H1 (cell line): ENCODE data around the gene GPR21. TPM values are rescaled to one million over a fixed set of nuclear protein-coding genes. Genes with fewer than 3 reads are reported as not detected.

Experiments used
- ATF3 ChIP-seq: IDR thresholded peaks from 2 replicates; pipeline ENCODE4 v1.6.1; 2011; ENCODE audit warnings: low read depth, mild to moderate bottlenecking, low read length; ENCODE audit not compliant: insufficient read depth
- PHF8 ChIP-seq: fragments of 200-600 bp; sonication (generic); conservative IDR thresholded peaks from 2 replicates; pipeline ENCODE4 v1.7.1; 2012; ENCODE audit warnings: low read depth, mild to moderate bottlenecking, inconsistent platforms, low read length, moderate library complexity
- SAP30 ChIP-seq: fragments of 300-600 bp; sonication (generic); IDR thresholded peaks from 2 replicates; pipeline ENCODE4 v1.7.1; 2012; ENCODE audit warnings: low read length, moderate library complexity, mild to moderate bottlenecking, inconsistent platforms; ENCODE audit not compliant: insufficient read depth, insufficient replicate concordance
- SP4 ChIP-seq: IDR thresholded peaks from 2 replicates; pipeline ENCODE4 v1.6.1; 2012; ENCODE audit warnings: low read length, inconsistent platforms
- polyA plus RNA-seq, 7 experiments: library from polyadenylated mRNA; depleted of rRNA in 3 of 7; stranded (reverse) in 5 of 7; unstranded in 2 of 7; fragments of >200 nt in 5 of 7; fragments of 200-250 nt in 2 of 7; gene quantifications; 1 replicate in 5 of 7; 2 replicates in 1 of 7; 4 replicates in 1 of 7; pipeline versions ENCODE4 v1.2.1 to v1.2.3, GENCODE V29; 2011 to 2013; ENCODE audit warnings: missing spikeins in 2 of 7, mixed read lengths in 2 of 7
- total RNA-seq: library from RNA; stranded (reverse); fragmentation: NEBNext Ultra II Directional; extraction: Animal tissue kit (Norgen Biotek cat#: 25700); gene quantifications from 2 replicates; pipeline ENCODE4 v1.2.1, GENCODE V29; 2021

GPR21 gene
- total and polyA plus RNA-seq, 2 of the 8 experiments (the other 6 are each of a cell fraction or from before 2014, with no cell fraction given), result 0.58 to 0.71 TPM

- TF ChIP-seq SAP30 (no peak), PHF8 (no peak), SP4 (no peak), ATF3 (no peak)
Observed at GRCh38 chr9:123067136-123067535, 33.7 kb downstream of the GPR21 start (continued).
